HG02870 (cell line): ENCODE measurements around the gene ABCF1.
A peak's percentile ranks its signal among the peaks of the same experiment; 100 is the strongest.
"Not testable (repeated sequence)": the region's sequence is repeated elsewhere in the genome, so short reads cannot be mapped to it uniquely, and the experiment has no call there.

Experiments used
- ATAC-seq: cut with Tn5 transposase; IDR thresholded peaks from one replicate; pipeline ENCODE4 v1.9.1; 2021; ENCODE audit warnings: mild to moderate bottlenecking, moderate library complexity; ENCODE audit not compliant: unreplicated experiment

ABCF1 gene

DNA sequence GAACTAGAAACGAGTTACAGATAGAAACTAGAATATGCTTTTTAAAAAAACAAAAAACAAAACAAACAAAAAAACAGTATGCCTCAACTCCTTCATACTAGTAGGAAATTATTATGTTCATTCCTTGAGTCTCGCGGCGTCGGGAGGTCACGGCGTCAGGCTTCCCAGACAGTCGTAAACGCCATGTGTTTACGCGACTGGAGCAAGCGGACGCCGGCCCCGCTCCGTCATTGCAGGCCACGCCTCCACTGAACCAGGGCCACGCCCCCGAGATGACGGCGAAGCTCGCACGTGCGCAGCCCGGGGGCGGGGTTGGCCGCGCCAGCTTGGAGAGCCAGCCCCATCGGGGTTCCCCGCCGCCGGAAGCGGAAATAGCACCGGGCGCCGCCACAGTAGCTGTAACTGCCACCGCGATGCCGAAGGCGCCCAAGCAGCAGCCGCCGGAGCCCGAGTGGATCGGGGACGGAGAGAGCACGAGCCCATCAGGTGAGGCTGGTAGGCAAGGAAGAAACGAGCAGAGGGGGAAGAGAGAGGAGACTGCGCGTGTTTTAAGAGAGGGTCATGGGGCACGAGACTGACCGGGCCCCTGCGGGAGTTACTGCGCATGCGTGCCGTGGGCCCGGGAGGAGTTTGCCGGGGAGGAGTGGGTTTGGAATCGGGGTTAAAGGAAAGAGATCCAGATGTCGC lies at the start of gene ABCF1:
Gene ABCF1, plus strand, starts transcription at position 368 of the 687 bp plus-strand sequence. Its CDS starts 46 bp downstream, at position 414.
- ATAC-seq: peak; percentile 87

GRCh38 chr6:30521952-30522351 lies 49.3 kb upstream of the ABCF1 start:
- ATAC-seq: not testable (repeated sequence)

DNA sequence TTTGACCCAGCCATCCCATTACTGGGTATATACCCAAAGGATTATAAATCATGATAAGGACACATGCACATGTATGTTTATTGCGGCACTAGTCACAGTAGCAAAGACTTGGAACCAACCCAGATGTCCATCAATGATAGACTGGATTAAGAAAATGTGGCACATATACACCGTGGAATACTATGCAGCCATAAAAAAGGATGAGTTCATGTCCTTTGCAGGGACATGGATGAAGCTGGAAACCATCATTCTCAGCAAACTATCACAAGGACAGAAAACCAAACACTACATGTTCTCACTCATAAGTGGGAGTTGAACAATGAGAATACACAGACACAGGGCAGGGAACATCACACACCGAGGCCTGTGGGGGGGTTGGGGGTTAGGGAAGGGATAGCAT lies 44.8 kb upstream of the ABCF1 start:
- not testable (repeated sequence) for ATAC-seq

DNA sequence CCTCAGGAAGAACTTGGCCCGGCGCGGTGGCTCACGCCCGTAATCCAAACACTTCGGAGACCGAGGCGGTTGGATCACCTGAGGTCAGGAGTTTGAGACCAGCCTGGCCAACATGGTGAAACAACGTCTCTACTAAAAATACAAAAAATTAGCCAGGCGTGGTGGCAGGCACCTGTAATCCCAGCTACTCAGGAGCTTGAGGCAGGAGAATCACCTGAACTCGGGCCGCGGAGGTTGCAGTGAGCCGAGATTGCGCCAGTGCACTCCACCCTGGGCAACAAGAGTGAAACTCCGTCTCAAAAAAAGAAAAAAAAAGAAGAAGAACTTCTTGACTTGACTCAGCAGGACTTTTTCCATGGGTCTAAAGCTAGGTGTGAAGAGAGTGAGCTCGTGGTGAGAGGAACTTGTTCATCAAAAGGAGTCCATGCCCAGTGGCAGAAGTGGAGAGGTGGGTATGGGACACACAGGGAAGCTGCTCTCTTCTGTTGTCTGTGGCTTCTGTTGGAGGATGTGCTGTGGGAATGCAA lies 41.8 kb upstream of the ABCF1 start:
- ATAC-seq: not testable (repeated sequence)

DNA sequence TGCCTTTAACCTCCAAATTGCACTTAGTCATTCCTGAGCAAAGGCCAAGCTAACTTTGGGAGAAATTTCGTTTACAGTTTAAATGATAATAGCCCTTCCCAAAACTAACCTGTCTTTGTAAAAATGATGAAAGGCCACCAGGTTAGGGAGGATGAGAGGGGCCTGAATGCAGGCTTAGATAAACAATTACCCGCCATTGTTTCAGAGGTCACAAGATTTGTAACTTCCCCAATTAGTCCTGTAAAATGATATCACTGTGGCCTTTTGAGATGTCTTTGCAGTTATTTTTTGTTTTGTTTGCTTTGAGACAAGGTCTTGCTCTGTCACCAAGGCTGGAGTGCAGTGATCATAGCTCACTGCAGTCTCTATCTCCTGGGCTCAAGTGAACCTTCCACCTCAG lies 41.2 kb upstream of the ABCF1 start:
- no peak for ATAC-seq

GRCh38 chr6:30533460-30534294 lies 37.6 kb upstream of the ABCF1 start:
- no peak for ATAC-seq

DNA sequence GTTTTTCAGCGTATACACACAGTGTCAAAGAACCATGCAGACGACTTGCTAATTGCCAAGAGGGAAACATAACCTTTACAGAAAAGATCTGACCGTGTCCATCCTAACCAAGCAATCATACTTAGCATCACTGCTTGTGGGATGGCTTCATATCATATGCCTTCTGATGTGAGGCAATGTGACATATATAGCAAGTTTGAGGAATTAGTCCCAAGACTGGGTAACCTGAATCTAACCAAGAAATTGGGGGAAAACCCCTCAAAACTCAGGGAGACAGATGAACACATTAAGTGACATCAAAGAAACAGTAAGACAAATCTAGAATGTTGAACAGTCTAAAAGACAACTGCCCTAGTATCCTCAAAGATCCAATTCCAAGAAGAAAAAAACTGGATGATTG lies 33.3 kb upstream of the ABCF1 start:
- no peak for ATAC-seq

GRCh38 chr6:30541515-30542403 lies 29.5 kb upstream of the ABCF1 start:
- ATAC-seq: no peak

GRCh38 chr6:30542404-30542725 lies 28.9 kb upstream of the ABCF1 start:
- no peak for ATAC-seq

DNA sequence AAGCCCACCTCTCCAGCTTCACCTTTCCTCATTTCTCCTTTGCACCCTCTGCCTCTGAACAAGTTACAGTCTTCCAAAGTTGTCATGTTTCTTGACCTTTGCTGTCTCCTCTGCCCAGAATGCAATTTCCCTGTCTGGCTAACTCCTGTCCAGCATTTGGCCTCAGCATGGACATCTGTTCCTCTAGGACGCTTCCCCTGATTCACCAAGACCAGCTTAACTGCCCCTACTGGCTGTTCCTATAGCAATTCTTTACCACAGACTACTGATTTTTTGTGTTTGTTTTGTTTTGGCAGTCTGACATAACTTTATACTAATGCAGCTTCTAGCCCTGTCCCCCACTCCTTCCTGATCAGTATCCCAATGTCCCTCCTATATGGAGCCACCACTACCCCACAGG lies 28.3 kb upstream of the ABCF1 start:
- ATAC-seq: no peak

GRCh38 chr6:30543821-30544220 lies 27.4 kb upstream of the ABCF1 start:
- ATAC-seq: no peak

DNA sequence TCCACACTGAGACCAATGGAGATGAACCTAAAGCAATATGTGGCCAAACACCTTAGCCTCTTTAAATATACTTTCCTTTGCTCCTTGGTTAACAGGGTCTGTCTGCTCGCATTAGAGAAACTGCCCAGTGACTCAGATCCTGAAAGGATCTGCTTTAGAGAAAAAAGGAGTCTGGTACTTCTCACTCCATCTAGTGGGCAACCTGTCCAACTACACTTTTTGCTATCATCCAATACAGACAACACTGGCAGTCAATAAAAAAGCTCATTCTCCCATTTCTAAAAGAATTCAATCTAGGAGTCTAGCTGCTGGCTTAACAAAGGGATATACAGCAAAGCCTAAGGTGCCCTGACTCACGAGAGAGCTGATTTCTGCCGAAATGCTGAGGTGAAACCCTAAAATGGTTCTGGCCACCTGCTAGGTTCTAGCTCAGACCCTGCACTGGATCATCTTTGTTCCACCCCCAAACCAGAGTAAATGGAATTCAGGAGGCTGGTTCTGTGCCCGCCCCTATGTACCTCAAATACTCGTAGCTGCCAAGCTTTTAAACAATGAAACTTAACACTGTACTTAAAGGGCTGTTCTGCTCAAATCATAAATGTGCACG lies 26.5 kb upstream of the ABCF1 start:
- ATAC-seq: no peak

DNA sequence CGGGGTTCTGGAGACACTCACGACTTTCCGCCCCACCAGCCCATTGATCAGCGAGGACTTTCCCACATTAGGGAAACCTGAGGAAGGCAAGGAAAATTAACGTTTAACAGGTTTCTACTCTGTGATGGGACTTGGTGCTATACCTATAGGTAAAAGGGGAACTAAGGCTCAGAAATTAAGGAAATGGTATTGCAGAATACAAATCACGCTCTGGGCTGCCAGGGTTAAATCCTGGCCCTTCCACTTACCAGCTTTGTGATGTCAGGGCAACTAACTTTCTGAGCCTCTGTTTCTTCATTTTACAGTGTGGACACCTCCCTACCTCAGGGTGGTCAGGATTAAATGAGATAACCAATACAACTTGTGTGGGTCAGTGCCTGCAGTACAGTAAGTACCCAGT lies 23.8 kb upstream of the ABCF1 start:
- no peak for ATAC-seq

DNA sequence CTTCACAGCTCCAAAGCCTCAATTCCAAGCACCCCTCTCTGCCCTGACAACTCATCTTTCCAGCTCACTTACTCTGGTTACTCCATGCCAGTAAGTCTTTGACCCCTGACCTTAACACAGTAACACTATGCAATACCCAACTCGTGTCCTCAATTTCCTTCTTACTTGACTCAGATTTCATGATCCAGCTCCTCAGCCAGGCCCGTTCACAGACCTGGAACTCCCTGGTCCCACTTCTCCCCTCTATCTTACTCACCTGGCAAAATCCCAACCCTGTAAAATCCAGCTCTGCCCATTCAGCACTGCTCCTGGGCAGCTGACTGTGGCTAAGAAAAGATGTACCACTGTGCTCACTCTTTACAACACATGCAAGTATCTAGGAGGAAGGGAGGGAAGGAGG lies 22.9 kb upstream of the ABCF1 start:
- no peak for ATAC-seq

DNA sequence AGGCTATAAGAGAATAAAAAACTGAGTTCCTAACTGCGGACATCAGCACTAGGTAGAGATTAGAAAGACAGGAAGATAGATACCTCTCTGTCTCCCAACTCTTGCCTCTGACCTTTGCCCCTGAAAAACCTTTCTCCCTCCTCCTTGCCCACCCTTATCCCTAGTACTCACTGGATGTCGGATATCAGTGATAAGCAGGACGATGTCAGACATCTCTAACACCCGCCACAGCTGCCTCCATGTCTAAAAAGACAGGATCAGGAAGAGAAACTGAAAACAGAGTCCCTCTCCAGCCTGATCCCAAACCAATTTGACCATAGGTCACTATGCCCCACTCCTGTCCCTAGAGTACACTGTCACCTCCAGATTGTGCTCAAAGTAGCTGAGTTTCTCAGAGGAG lies 16.8 kb upstream of the ABCF1 start:
- no peak for ATAC-seq

DNA sequence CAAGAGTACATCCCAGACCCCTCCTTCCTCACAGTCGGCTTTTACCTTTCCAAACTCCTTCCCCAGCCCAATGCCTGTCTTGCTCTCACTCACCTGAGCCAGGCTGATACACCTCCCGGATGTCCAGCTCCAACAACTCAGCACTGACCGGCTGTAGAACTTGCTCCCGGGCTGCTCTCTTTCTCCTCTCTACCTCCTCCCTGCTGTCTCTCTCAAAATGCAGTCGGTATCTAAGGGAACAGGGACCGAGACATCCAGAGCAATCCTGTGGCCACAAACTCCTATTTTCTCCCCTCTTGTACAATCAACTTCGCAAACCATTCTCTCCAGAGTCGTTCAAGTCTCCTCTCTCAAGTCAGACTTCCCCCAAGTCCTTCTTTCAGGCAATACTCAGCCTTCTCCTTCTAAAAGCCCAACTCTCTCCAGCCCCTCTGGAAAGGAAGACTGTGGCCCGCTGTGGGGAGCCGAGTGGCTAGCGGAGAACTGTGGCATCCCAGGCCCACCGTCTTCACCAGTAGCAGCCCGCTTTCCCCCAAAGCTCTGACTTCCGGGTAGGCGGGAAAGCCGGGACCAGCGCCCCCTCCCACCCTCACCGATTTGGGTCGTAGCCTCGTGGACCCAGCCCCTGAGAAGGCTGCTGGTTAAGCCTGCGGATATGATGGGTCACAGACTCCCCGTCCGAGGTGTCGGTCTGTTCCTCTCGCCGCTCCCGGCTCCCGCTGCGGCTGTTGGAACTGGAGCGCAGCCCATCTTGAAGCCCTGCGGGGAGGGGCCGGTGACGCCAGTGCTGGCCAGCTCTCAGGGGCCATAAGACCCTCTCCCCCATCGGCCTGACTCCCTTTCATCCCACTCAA lies 16.1 kb upstream of the ABCF1 start:
- ATAC-seq: no peak

DNA sequence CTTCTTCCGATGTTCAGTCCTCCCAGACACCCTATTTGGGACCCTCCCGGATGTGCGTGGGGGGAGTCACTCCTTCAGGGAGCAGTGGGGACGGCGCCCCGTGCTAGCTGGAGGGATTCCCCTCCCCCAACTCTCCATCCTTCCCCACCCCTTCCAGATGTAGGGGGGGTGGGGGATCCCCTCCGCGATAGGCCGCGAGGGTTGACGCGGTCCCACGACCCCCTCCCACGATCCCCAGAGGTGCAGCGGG lies 15.5 kb upstream of the ABCF1 start:
- ATAC-seq: peak; percentile 3

DNA sequence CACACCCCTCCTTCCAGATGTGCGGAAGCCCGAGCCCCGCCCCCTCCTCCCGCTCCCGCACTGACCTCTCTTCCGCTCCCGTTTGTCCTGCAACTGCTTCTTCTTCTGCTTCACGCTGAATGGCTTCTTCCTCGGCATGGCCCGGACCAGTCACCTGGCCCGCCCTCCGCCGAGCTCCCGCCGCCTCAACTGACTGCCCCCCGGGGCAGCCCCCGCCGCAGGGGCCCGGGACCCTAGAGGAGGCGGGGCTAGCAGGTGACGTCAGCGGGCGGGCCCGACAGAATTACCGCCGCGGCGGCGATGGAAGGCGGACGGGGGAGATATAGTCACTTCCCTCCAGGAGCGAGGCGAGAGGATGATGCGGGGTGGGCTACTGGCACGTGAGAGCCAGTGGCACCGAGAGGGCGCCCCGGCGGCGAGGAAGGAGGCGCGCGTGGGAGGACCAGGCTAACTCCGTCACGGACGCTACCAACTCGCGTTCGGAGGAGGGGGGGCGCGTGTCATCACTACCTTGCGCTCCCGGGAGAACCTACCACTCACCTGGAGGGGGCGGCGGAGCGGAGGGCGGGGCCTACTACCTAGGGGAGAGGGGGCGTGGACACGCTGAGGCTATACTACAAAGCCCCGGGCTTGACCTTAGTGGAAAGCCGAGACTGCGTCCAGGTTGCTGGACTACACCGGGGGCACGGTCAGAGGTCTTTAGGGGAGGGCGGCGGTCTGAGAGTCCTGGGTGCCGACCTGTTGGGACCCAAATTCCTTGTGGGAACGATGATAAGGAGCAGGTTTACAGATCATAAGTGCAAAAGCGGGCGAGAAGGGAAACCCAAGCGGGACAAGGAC lies 15.0 kb upstream of the ABCF1 start, which contains the start of gene GNL1:
Gene GNL1, minus strand, starts transcription at position 424 of the 840 bp plus-strand sequence. Its CDS starts 286 bp downstream, at position 138.
- ATAC-seq: peak; percentile 78
